Sigmoid colon (tissue), 7 donors: ENCODE measurements around the gene MDP1. TPM values are rescaled to one million over a fixed set of nuclear protein-coding genes. Genes with fewer than 3 reads are reported as not detected.
A peak's percentile ranks its signal among the peaks of the same experiment; 100 is the strongest.

ENCODE experiments used
- DNase-seq: peaks from one replicate; pipeline ENCODE4 v3.0.0-alpha.2; 2019
- H3K27ac ChIP-seq, 4 donors: fragments of 200-600 bp; sonication (generic); one replicate each; pipeline ENCODE4 v1.5.1; 2016 to 2019; ENCODE audit warnings: mild to moderate bottlenecking in 1 of 4
- H3K27me3 ChIP-seq, 3 donors: fragments of 200-600 bp; sonication (generic); one replicate each; pipeline ENCODE4 v1.5.1; 2019; ENCODE audit warnings: mild to moderate bottlenecking in 1 of 3
- H3K36me3 ChIP-seq, 4 donors: fragments of 200-600 bp; sonication (generic); one replicate each; pipeline ENCODE4 v1.5.1; 2016 to 2019
- H3K4me1 ChIP-seq, 4 donors: fragments of 200-600 bp; sonication (generic); one replicate each; pipeline ENCODE4 v1.5.1; 2017 to 2019
- H3K4me3 ChIP-seq, 4 donors: fragments of 200-600 bp; sonication (generic); one replicate each; pipeline ENCODE4 v1.5.1; 2017 to 2019; ENCODE audit warnings: mild to moderate bottlenecking in 2 of 4, moderate library complexity in 1 of 4
- H3K9me3 ChIP-seq, 4 donors: fragments of 200-600 bp in 3 of 4; sonication (generic) in 3 of 4; one replicate each; pipeline versions ENCODE4 v1.5.1 to v1.6.1; 2013 to 2019
- EP300 ChIP-seq, 4 donors: sonication (generic); formaldehyde crosslinking; IDR thresholded peaks; one replicate each; pipeline ENCODE4 v1.6.1; 2017; ENCODE audit warnings: antibody characterized with exemption in 4 of 4
- POLR2A ChIP-seq, 2 donors: fragments of 450-650 bp; IDR thresholded peaks; one replicate each; pipeline ENCODE4 v1.6.1; 2016; ENCODE audit warnings: antibody characterized with exemption in 2 of 2, mild to moderate bottlenecking in 2 of 2, moderate library complexity in 2 of 2
- POLR2AphosphoS5 ChIP-seq, 4 donors: sonication (generic); formaldehyde crosslinking; IDR thresholded peaks; one replicate each; pipeline ENCODE4 v1.6.1; 2017; ENCODE audit warnings: antibody characterized with exemption in 4 of 4
- WGBS, 2 donors: extraction: QIAGEN DNeasy Blood & Tissue Kit; methylation state at CpG; one replicate each; pipeline ENCODE4 v1.1.7; 2013; 5-methylcytosine and 5-hydroxymethylcytosine counted together
- intact Hi-C: fragments of 100-400 bp; cut with DNase I; formaldehyde crosslinking; loops from one replicate; pipeline ENCODE4 v1.15.1; 2023
- polyA plus RNA-seq, 3 donors: library from polyadenylated mRNA; stranded (reverse); fragments of 200-250 nt; gene quantifications; one replicate each; pipeline ENCODE4 v1.2.3, GENCODE V29; 2013
- total RNA-seq, 4 donors: library from RNA; depleted of rRNA; stranded (reverse); fragments of >200 nt; gene quantifications; one replicate each; pipeline ENCODE4 v1.1.0, GENCODE V29; 2016
- TF ChIP-seq, protein P1 (sequence below), 4 experiments: fragments of 450-650 bp in 3 of 4; fragments of 200-600 bp in 1 of 4; IDR thresholded peaks; one replicate each; pipeline ENCODE4 v1.5.1; 2016 to 2019; ENCODE audit warnings: antibody characterized with exemption in 4 of 4, mild to moderate bottlenecking in 3 of 4, moderate library complexity in 2 of 4
- donor health status: healthy with polysubstance abuse.
- donor health status: Bipolar disorder and iron deficiency.
- donor health status: healthy.

Gene MDP1
- total and polyA plus RNA-seq, 7 donors: 15.1 to 34.2 (median 28.8) TPM

DNA sequence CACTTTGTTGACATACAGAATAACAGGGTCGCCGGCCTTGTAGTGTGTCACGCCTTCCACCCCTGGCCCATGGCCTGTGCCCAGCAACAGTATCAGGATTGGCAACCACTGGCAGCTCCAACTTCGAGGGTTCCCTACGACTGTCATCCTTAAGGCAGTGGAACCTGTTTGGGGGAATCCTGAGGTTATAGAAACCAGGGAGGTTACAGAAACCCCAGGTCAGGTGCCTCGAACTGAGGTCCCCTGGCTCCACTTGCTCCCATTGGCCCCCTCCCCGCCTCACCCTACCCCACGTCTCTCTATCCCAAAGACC, 21.0 kb downstream of the MDP1 start:
- Histone ChIP-seq H3K4me1 (peaks cover 0 to 31% (median 26%) of the 10 kb centered on the region in 4 donors), H3K4me3 (peak overlapping the region; percentile 66 to 91 (median 84)), H3K27me3 (no peaks in the 10 kb centered on the region), H3K36me3 (peaks cover 0 to 31% (median 16%) of the 10 kb centered on the region in 4 donors), H3K9me3 (no peaks in the 10 kb centered on the region), H3K27ac (peak overlapping the region; percentile 86 to 98 (median 96))
- no peak for DNase-seq
- TF ChIP-seq POLR2AphosphoS5 (IDR thresholded peaks at IDR 0.05): no peak
- TF ChIP-seq, protein P1, sequence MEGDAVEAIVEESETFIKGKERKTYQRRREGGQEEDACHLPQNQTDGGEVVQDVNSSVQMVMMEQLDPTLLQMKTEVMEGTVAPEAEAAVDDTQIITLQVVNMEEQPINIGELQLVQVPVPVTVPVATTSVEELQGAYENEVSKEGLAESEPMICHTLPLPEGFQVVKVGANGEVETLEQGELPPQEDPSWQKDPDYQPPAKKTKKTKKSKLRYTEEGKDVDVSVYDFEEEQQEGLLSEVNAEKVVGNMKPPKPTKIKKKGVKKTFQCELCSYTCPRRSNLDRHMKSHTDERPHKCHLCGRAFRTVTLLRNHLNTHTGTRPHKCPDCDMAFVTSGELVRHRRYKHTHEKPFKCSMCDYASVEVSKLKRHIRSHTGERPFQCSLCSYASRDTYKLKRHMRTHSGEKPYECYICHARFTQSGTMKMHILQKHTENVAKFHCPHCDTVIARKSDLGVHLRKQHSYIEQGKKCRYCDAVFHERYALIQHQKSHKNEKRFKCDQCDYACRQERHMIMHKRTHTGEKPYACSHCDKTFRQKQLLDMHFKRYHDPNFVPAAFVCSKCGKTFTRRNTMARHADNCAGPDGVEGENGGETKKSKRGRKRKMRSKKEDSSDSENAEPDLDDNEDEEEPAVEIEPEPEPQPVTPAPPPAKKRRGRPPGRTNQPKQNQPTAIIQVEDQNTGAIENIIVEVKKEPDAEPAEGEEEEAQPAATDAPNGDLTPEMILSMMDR (IDR thresholded peaks at IDR 0.05): no peak
- TF ChIP-seq POLR2A (IDR thresholded peaks at IDR 0.05): no peak
- TF ChIP-seq EP300 (IDR thresholded peaks at IDR 0.05): no peak
- WGBS, 2 donors: 42 to 56% methylated on average over 8 of the region's 8 CpGs
- intact Hi-C loops: loop anchor here (2.0 kb wide), 1 partner anchor 18 kb away; the partner anchor contains the start of gene CHMP4A

DNA sequence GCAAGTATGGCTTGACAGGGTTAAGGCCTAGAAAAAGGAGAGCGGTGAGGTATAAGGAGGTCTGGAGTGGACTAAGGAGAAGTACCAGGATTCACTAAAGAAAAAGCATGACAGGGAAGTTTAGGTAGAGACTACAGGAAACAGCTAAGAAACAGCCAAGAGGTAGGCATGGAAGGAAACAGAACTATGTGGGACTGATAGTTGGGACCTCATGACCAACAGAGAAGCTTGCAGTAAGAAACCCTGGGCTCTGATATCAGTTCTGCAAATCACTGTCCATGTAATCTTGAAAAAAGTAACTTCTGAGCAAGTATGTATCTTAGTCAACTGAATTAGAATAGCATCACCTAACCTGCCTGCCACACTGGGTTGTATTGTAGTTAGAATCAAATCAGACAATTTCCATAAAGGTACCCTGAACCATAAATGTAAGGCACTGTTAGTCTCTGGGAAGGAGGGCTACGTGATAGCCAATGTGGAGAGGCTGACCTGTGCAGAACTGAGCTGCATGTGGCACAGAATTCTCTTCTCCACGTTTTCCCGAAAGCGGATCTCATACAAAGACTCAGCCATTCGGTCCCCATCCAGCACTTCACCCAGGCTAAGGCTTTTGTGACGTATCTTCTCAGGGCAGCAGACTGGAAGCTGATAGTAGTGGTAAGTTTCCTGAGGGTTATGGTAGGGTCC, 21.5 kb downstream of the MDP1 start:
- Histone ChIP-seq H3K27me3 (no peaks in the 10 kb centered on the region), H3K9me3 (no peaks in the 10 kb centered on the region), H3K4me3 (peak overlapping the region; percentile 66 to 91 (median 84)), H3K4me1 (peaks cover 0 to 31% (median 26%) of the 10 kb centered on the region in 4 donors), H3K27ac (peak overlapping the region; percentile 86 to 98 (median 96)), H3K36me3 (peaks cover 0 to 32% (median 16%) of the 10 kb centered on the region in 4 donors)
- intact Hi-C loops: loop anchor here (2.0 kb wide), 1 partner anchor 18 kb away; the partner anchor contains the start of gene CHMP4A
- 86 to 91% methylated on average over 7 of the region's 7 CpGs for WGBS, 2 donors
- TF ChIP-seq, protein P1 (IDR thresholded peaks at IDR 0.05): no peak
- TF ChIP-seq POLR2AphosphoS5 (IDR thresholded peaks at IDR 0.05) (no peak), POLR2A (IDR thresholded peaks at IDR 0.05) (no peak), EP300 (IDR thresholded peaks at IDR 0.05) (no peak)
- no peak for DNase-seq

DNA sequence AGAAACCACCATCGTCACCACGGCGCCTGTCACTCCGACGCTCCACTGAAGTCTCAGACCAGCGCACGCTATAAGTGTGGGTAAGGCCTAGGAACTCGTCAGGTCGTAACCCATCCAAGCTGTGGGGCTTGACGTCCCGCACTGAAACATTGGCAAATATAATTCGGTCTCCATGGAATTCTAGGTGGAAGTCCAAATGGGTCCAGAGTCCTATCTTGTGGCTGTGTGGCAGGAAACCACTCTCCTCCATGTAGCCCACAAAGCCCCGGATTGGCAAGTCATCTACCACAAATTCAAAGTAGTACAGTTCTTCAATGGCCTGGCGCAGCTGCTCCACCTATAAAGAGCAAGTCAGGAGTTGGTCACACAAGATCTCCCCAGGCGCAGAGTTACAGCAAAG, 22.9 kb downstream of the MDP1 start:
- H3K27me3 ChIP-seq: no peaks in the 10 kb centered on the region
- no peak overlapping the region for H3K4me3 ChIP-seq
- DNase-seq: no peak
- H3K36me3 ChIP-seq: peaks cover 0 to 32% (median 16%) of the 10 kb centered on the region in 4 donors
- no peak overlapping the region for H3K27ac ChIP-seq
- H3K9me3 ChIP-seq: no peaks in the 10 kb centered on the region
- H3K4me1 ChIP-seq: peaks cover 0 to 41% (median 35%) of the 10 kb centered on the region in 4 donors
- intact Hi-C loops: no loop called here
- WGBS, 2 donors: 95 to 97% methylated on average over 15 of the region's 15 CpGs
- TF ChIP-seq EP300 (IDR thresholded peaks at IDR 0.05) (no peak), POLR2AphosphoS5 (IDR thresholded peaks at IDR 0.05) (no peak), POLR2A (IDR thresholded peaks at IDR 0.05) (no peak)
- TF ChIP-seq, protein P1 (IDR thresholded peaks at IDR 0.05): no peak

DNA sequence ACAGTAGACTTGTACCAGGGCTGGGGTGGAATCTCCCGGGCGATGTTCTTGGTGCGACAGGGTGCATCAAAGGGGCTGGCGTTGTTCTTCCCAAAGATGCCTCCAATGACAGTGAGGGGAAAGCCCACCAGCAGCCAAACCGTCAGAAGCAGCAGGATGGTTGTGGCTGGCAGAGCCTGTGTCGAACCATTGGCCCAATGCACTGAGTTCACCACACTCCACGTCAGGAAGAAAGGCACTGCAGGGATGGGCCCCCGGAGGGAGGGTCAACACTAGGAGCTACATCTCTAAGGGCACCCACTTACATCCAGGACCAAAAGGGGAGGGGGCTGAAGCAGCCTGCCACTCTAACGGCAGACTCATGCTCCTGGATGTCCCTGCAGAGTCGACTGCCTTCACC, 25.4 kb downstream of the MDP1 start:
- H3K4me1 ChIP-seq: peaks cover 0 to 34% (median 29%) of the 10 kb centered on the region in 4 donors
- H3K36me3 ChIP-seq: peaks cover 0 to 46% (median 28%) of the 10 kb centered on the region in 4 donors
- no peak for TF ChIP-seq POLR2A (IDR thresholded peaks at IDR 0.05)
- TF ChIP-seq EP300 (IDR thresholded peaks at IDR 0.05): no peak
- no peak for TF ChIP-seq POLR2AphosphoS5 (IDR thresholded peaks at IDR 0.05)
- TF ChIP-seq, protein P1 (IDR thresholded peaks at IDR 0.05): no peak
- WGBS, 2 donors: 93 to 96% methylated on average over 10 of the region's 10 CpGs
- no peaks in the 10 kb centered on the region for H3K9me3 ChIP-seq
- no peak overlapping the region for H3K27ac ChIP-seq
- no peaks in the 10 kb centered on the region for H3K27me3 ChIP-seq
- H3K4me3 ChIP-seq: no peak overlapping the region
- intact Hi-C loops: no loop called here
- DNase-seq: no peak
